ENCODE results near the gene AMPD2. TPM values are rescaled to one million over a fixed set of nuclear protein-coding genes. Genes with fewer than 3 reads are reported as not detected.

The AMPD2 gene
- total RNA-seq, 4 donors from 2014 or later, result 30.9 to 62.1 (median 40.7) TPM

DNA sequence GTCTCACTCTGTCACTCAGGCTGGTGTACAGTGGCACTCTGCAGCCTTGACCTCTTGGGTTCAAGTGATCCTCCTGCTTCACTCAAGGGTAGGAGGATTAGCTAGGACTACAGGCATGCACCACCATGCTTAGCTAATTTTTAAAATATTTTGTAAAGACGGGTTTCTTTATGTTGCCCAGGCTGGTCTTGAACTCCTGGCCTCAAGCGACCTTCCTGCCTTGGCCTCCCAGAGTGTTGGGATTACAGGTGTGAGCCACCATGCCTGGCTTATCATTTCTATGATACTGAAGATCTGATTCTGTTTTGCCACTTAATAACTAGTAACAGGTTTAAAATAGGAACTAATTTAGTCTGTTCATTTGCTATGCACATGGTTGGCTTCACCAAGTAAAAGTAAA is 37.6 kb upstream of the AMPD2 start:
- TF ChIP-seq CTCF (IDR thresholded peaks at IDR 0.05) (no peak), POLR2A (IDR thresholded peaks at IDR 0.05) (no peak)
- intact Hi-C loops (cut with DNase I; ENCODE audit: low total_unique reads), result no loop called here
- no peak overlapping the region for H3K4me3 ChIP-seq (ENCODE audit: low read depth, poor library complexity, severe bottlenecking)
- 90 to 93% methylated on average over 2 of the region's 2 CpGs for WGBS, 2 donors
- no peak for DNase-seq (ENCODE audit: low spot score in 2 of 2)

GRCh38 chr1:109584766-109585165 is 34.9 kb upstream of the AMPD2 start:
- DNase-seq (ENCODE audit: low spot score in 2 of 2), result no peak
- WGBS, 2 donors, result 92 to 94% methylated on average over 1 of the region's 1 CpG
- no peak for TF ChIP-seq CTCF (IDR thresholded peaks at IDR 0.05)
- no peak for TF ChIP-seq POLR2A (IDR thresholded peaks at IDR 0.05)
- no peak overlapping the region for H3K4me3 ChIP-seq (ENCODE audit: low read depth, poor library complexity, severe bottlenecking)
- intact Hi-C loops (cut with DNase I; ENCODE audit: low total_unique reads), result no loop called here

DNA sequence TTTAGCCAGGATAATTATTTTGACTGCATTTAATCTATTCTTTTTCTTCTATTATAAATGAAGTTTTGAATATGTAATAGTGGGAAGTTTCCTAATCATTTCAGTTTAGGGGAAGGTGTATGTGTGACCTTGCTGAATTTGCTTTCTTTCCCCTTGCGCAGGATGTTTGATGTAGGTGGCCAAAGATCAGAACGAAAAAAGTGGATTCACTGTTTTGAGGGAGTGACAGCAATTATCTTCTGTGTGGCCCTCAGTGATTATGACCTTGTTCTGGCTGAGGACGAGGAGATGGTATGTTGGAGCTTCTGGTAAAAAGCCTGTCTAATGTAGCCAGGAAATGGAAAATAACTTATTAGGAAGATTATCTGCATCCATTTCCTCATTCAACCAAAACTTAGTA is 33.6 kb upstream of the AMPD2 start:
- DNase-seq (ENCODE audit: low spot score in 2 of 2), result no peak
- WGBS, 2 donors, result 89 to 94% methylated on average over 3 of the region's 3 CpGs
- intact Hi-C loops (cut with DNase I; ENCODE audit: low total_unique reads), result no loop called here
- H3K4me3 ChIP-seq (ENCODE audit: low read depth, poor library complexity, severe bottlenecking), result no peak overlapping the region
- TF ChIP-seq CTCF (IDR thresholded peaks at IDR 0.05) (no peak), POLR2A (IDR thresholded peaks at IDR 0.05) (no peak)

DNA sequence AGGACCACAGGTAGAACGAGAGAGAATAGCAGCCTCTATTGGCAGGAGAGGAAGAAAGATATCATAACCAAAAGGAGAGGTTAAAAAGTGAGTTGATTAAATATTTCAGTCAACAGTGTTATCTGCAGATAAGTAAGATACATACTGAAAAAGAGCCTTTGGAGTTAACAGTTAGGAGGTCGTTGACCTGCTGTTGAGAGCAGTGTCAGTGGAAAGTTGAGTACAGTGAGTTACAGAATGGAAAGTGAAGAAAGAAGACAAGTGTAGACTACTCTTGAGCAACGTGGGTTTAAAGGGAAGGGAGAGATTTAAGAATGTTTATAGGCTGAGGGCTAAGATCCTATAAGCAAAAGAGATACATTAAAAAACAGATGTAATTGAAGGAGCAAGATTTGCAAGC is 30.5 kb upstream of the AMPD2 start:
- WGBS, 2 donors, result 84 to 95% methylated on average over 3 of the region's 3 CpGs
- TF ChIP-seq CTCF (IDR thresholded peaks at IDR 0.05) (no peak), POLR2A (IDR thresholded peaks at IDR 0.05) (no peak)
- no peak overlapping the region for H3K4me3 ChIP-seq (ENCODE audit: low read depth, poor library complexity, severe bottlenecking)
- no peak for DNase-seq (ENCODE audit: low spot score in 2 of 2)
- intact Hi-C loops (cut with DNase I; ENCODE audit: low total_unique reads), result no loop called here

GRCh38 chr1:109589679-109590078 is 30.0 kb upstream of the AMPD2 start:
- DNase-seq (ENCODE audit: low spot score in 2 of 2), result no peak
- intact Hi-C loops (cut with DNase I; ENCODE audit: low total_unique reads), result no loop called here
- TF ChIP-seq POLR2A (IDR thresholded peaks at IDR 0.05), result no peak
- TF ChIP-seq CTCF (IDR thresholded peaks at IDR 0.05), result no peak
- no peak overlapping the region for H3K4me3 ChIP-seq (ENCODE audit: low read depth, poor library complexity, severe bottlenecking)

- TF ChIP-seq CTCF (IDR thresholded peaks at IDR 0.05) (no peak), POLR2A (IDR thresholded peaks at IDR 0.05) (no peak)
- intact Hi-C loops (cut with DNase I; ENCODE audit: low total_unique reads), result no loop called here
- H3K4me3 ChIP-seq (ENCODE audit: low read depth, poor library complexity, severe bottlenecking), result no peak overlapping the region
- DNase-seq (ENCODE audit: low spot score in 2 of 2), result no peak
Measured at GRCh38 chr1:109592916-109593315, 26.7 kb upstream of the AMPD2 start.
